Right lobe of liver (tissue), 4 donors: Measurements from ENCODE around the gene ABLIM2.

Experiments used
- POLR2A ChIP-seq: fragments of 450-650 bp; IDR thresholded peaks from one replicate; pipeline ENCODE4 v1.6.1; 2017; ENCODE audit warnings: antibody characterized with exemption, mild to moderate bottlenecking
- TF ChIP-seq, protein P1 (sequence below), 4 donors: fragments of 200-600 bp in 3 of 4; fragments of 450-650 bp in 1 of 4; IDR thresholded peaks; one replicate each; pipeline versions ENCODE4 v1.5.1 to v1.8.0; 2016 to 2022; ENCODE audit warnings: antibody characterized with exemption in 4 of 4, mild to moderate bottlenecking in 2 of 4
- donor health status: DM: no; HTN: no; CAD: no.
- donor health status: DM: no; HTN: no; CAD: no.
- donor health status: DM: no; HTN: yes; CAD: no.

DNA sequence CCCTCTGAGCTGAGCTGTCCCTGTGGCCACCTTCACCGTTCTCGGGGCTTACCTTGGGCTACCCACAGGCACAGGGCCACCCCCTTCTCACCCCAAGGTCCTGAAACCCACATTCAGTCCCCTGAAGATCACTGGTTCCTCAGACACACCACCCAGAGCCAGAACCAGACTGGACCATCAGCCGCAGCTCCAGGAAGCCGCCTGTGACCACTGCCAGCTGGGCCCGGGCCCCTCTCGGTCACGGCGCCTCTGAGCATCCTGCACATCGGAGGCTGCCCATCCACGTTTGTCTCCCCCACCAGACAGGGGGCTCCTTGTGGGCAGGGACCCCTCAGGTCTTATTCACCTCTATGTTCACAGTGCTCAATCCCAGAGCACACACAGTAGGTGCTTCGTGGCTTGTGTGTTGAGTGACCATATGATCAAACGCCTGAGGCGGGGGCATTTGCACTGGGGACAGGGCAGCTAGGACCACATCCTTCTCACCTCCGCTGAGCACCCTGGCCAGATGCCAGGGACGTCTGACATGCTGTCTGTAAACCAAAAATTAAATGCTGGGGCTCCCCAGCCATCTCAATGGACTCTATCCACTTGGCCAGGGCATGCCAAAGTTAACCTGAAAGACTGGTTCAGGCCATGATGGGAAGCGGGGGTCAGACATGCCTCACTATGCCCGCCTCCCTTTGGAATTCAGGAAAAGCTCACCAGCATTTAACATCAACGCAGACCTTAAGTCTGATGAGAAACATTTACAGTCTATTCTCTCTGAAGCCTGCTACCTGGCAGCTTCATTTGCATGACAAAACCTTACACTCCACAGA is 109.5 kb downstream of the ABLIM2 start:
- TF ChIP-seq POLR2A: no peak
- TF ChIP-seq, protein P1, sequence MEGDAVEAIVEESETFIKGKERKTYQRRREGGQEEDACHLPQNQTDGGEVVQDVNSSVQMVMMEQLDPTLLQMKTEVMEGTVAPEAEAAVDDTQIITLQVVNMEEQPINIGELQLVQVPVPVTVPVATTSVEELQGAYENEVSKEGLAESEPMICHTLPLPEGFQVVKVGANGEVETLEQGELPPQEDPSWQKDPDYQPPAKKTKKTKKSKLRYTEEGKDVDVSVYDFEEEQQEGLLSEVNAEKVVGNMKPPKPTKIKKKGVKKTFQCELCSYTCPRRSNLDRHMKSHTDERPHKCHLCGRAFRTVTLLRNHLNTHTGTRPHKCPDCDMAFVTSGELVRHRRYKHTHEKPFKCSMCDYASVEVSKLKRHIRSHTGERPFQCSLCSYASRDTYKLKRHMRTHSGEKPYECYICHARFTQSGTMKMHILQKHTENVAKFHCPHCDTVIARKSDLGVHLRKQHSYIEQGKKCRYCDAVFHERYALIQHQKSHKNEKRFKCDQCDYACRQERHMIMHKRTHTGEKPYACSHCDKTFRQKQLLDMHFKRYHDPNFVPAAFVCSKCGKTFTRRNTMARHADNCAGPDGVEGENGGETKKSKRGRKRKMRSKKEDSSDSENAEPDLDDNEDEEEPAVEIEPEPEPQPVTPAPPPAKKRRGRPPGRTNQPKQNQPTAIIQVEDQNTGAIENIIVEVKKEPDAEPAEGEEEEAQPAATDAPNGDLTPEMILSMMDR (IDR thresholded peaks at IDR 0.05): no peak
